Suppressor macrophage treated with lipopolysaccharide for 1 hour (primary cell): ENCODE results near the gene CNTN1.

Experiments
- DNase-seq, 3 donors: peaks; one replicate each; pipeline ENCODE4 v3.0.0-alpha.2; 2020 to 2022

CNTN1 gene

GRCh38 chr12:40691913-40692764 is at the start of gene CNTN1:
CNTN1 (plus strand) TSS chr12:40692439.
- DNase-seq: peak in 2 of 3 donors; percentile 11 to 16

GRCh38 chr12:40643506-40643905 is 48.7 kb upstream of the CNTN1 start:
- DNase-seq: no peak

GRCh38 chr12:40643976-40644375 is 48.3 kb upstream of the CNTN1 start:
- DNase-seq: no peak

GRCh38 chr12:40644708-40645107 is 47.5 kb upstream of the CNTN1 start:
- DNase-seq: no peak

- DNase-seq: no peak
Measured at GRCh38 chr12:40645361-40645760, 46.9 kb upstream of the CNTN1 start.

- DNase-seq: no peak
Measured at GRCh38 chr12:40646456-40646855, 45.8 kb upstream of the CNTN1 start.

GRCh38 chr12:40646911-40647310 is 45.3 kb upstream of the CNTN1 start:
- no peak for DNase-seq

GRCh38 chr12:40647651-40648050 is 44.6 kb upstream of the CNTN1 start:
- no peak for DNase-seq

GRCh38 chr12:40648519-40648918 is 43.7 kb upstream of the CNTN1 start:
- no peak for DNase-seq

GRCh38 chr12:40650038-40650704 is 42.1 kb upstream of the CNTN1 start:
- no peak for DNase-seq

- DNase-seq: no peak
Measured at GRCh38 chr12:40655451-40655850, 36.8 kb upstream of the CNTN1 start.

GRCh38 chr12:40662366-40662765 is 29.9 kb upstream of the CNTN1 start:
- no peak for DNase-seq

GRCh38 chr12:40663781-40664180 is 28.5 kb upstream of the CNTN1 start:
- no peak for DNase-seq

GRCh38 chr12:40668099-40668529 is 24.1 kb upstream of the CNTN1 start:
- no peak for DNase-seq

GRCh38 chr12:40672741-40673271 is 19.4 kb upstream of the CNTN1 start:
- DNase-seq: no peak

- peak in 1 of 3 donors; percentile 6 for DNase-seq
Measured at GRCh38 chr12:40681148-40681547, 11.1 kb upstream of the CNTN1 start.

- no peak for DNase-seq
Measured at GRCh38 chr12:40684986-40685385, 7.3 kb upstream of the CNTN1 start.

- DNase-seq: no peak
Measured at GRCh38 chr12:40688085-40688725, 4.0 kb upstream of the CNTN1 start.

- no peak for DNase-seq
Measured at GRCh38 chr12:40689576-40689975, 2.7 kb upstream of the CNTN1 start.

GRCh38 chr12:40692765-40693206 is 547 bp downstream of the CNTN1 start:
- DNase-seq: no peak

- DNase-seq: no peak
Measured at GRCh38 chr12:40693207-40693821, 1.1 kb downstream of the CNTN1 start.

GRCh38 chr12:40697566-40698259 is 5.5 kb downstream of the CNTN1 start:
- no peak for DNase-seq
